LHCN-M2 (cell line): ENCODE data around the gene SERPIND1. TPM values are rescaled to one million over a fixed set of nuclear protein-coding genes. Genes with fewer than 3 reads are reported as not detected.
A peak's percentile ranks its signal among the peaks of the same experiment; 100 is the strongest.

Experiments
- DNase-seq: peaks from one replicate; pipeline ENCODE4 v3.0.0-alpha.2; 2012; ENCODE audit warnings: low read depth
- total RNA-seq: library from RNA; depleted of rRNA; stranded (reverse); fragments of >200 nt; gene quantifications from 2 replicates; pipeline ENCODE4 v1.2.3, GENCODE V29; 2014

SERPIND1 gene
- total RNA-seq, 1 experiment from 2014 or later: 0.17 TPM

DNA sequence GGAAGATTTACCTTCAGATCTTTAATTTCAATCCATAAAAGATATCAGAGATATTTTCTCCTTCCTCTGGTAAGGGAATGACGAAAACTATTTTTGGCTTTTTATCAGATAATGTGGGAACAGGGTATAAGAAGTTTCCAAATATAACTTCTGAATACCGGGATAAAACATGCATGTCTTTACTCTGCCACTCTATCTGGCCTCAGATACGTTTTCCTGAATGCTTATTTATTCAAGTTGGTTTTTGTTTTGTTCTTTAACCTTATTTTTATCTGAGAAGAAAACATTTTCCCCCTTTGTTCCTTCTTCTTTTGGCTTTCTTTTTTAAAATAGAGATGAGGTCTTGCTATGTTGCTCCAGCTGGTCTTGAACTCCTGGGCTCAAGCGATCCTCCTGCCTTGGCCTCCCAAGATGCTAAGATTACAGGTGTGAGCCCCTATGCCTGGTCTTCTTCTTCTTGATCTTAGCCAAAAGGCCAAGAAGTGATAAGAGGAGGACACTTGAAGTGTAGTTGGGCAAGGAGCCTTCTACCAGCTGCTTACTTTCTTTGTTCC lies 1.5 kb downstream of the SERPIND1 start:
- no peak for DNase-seq

DNA sequence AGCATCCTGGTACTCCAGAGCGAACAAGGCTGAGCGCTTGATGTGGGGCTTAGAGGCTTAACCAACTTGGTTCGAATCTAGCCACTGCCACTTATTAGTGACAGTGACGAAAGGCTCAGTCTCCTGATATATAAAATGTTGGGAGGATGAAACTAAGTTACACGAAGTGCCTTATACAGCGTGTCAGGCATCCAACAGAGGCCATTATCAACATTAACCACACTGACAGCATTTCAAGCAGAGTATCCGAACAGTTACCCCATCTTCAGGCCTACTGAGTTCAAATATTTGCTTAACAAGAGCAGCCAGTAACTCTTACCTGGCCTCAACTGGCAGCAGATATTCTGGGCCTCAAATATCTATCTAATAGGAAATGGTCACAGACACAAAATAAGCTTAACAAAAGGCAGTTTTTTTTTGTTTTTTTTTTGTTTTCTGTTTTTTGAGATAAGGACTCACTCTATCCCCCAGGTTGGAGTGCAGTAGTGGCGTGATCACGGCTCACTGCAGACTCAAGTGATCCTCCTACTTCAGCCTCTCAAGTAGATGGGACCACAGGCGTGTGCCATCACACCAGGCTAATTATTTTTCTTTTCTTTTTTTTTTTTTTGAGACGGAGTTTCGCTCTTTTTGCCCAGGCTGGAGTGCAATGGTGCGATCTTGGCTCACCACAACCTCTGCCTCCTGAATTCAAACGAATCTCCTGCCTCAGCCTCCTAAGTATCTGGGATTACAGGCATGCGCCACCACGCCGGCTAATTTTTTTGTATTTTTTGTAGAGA lies 2.9 kb downstream of the SERPIND1 start:
- no peak for DNase-seq

DNA sequence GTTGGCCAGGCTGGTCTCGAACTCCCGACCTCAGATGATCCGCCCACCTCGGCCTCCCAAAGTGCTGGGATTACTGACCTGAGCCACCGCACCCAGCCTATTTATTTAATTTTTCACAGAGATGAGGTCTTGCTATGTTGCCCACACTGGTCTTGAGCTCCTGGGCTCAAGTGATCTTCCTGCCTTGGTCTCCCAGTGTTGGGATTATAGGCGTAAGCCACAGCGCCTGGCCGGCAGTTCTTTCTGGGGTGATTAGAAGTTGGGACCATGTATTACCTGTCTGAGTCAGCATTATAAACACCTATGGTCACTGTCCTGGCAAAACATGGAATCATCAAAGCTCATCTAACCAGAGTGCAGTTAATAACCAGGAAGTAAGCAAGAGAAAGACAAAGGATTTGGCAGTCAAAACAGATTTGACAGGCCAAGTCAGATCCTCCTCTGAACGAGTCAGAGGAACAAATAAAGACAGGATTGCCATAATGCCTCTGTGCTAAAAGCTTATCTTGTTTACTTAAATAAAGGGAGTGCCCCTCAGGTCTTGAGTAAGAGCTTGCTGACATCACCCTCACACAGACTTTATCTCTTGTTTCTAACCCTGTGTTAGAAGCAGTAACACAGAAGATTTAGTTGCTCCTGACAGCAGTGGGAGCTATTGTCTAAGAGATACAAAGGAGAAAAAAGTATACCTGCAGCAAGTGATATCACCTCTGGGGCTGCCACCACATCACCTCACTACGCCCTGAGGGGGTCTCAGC lies 3.7 kb downstream of the SERPIND1 start:
- peak; percentile 89 for DNase-seq

DNA sequence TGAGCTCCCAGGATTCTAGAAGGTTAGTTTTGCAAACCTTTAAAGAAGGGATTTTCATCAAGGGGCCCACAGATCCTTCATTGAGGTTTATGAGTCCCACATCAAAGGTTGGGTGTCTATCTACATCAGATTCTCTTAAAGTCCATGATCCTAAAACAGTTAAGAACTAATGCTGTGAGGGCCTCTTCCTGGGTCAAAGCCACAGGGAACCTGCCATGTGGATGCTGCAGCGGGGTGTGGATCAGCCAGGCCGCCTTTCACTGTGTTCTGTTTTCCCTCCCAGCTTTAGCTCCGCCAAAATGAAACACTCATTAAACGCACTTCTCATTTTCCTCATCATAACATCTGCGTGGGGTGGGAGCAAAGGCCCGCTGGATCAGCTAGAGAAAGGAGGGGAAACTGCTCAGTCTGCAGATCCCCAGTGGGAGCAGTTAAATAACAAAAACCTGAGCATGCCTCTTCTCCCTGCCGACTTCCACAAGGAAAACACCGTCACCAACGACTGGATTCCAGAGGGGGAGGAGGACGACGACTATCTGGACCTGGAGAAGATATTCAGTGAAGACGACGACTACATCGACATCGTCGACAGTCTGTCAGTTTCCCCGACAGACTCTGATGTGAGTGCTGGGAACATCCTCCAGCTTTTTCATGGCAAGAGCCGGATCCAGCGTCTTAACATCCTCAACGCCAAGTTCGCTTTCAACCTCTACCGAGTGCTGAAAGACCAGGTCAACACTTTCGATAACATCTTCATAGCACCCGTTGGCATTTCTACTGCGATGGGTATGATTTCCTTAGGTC lies 5.3 kb downstream of the SERPIND1 start:
- DNase-seq: no peak

DNA sequence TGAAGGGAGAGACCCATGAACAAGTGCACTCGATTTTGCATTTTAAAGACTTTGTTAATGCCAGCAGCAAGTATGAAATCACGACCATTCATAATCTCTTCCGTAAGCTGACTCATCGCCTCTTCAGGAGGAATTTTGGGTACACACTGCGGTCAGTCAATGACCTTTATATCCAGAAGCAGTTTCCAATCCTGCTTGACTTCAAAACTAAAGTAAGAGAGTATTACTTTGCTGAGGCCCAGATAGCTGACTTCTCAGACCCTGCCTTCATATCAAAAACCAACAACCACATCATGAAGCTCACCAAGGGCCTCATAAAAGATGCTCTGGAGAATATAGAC lies 5.9 kb downstream of the SERPIND1 start:
- peak; percentile 15 for DNase-seq

DNA sequence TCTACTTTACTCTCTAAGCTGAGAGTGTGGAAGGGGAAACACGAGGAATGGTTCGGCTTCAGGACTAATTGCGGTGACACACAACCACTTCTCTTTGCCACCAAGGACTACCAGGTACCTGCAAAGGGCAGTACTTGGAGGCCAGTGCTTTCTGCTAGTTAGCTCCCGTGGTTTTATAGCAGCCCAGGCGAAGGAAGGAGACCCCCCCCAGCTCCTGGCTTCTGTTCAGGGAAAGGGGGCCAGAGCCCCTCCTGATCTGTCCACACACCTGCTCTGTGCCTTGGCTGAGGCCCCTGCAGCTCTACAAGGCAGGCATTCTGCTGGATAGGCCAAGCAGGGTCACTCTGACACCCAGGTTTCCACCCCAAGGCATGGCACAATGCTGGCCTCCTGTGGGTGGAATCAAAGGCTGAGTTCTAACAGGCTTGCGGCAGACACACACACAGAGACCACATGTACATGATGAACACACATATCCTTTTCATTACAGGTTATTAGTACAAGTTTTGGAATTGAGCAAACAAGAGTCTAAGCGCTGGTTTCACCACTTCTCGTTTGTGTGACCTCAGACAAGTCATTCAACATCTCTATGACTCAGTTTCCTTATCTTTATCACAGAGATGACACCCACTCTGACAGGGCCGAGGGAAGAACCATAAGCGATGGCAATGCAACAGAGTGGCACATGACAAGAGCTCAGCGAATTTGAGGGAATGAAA lies 7.5 kb downstream of the SERPIND1 start:
- DNase-seq: no peak

DNA sequence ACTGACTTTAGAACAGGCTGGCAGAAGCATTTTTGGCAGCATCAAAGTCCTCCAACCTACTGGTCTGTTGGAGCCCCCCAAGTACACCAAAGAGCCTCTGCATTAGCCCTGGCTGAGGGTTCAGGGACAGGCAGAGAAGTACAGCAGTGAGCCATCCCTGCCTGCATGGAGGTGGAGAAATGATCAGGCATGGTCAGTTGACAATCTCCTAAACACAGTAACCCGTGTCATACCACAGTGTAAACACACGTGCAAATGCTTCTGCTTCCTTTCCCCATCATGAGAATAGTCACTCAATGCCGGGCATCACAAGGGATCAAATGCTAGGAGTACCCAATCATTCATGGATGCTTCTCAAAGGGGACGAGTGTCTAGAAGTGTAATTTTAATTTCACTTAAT lies 8.2 kb downstream of the SERPIND1 start:
- no peak for DNase-seq

DNA sequence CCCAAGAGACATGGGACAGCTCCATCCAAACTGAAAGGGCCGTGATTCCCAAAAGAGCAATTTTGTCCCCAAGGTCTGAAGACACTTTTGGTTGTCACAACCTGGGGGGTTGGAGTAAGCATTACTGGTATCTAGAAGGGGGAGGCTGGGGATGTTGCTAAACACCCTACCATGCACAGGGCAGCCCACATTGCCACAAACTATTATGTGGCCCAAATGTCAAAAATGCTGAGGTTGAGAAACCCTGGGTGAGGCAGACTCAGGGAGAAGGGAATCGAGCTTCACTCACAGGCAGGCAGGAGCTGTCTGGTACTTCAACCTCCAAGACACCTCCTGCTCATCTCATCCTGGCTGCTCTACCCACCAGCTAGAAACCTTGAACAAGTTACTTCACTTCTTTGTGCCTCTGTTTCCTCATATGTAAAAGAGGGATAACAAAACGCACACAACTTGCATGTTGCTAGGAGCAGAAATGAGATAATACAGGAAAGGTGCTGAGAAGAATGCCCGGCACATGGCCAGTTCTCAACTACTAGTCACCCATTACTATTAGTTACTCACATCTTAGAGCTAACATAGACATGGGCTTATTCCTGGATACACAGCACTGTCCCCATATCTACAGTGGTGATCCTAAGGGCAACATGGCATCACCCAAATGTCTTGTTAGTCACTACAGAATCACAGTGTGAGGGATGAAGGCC lies 8.8 kb downstream of the SERPIND1 start:
- no peak for DNase-seq

DNA sequence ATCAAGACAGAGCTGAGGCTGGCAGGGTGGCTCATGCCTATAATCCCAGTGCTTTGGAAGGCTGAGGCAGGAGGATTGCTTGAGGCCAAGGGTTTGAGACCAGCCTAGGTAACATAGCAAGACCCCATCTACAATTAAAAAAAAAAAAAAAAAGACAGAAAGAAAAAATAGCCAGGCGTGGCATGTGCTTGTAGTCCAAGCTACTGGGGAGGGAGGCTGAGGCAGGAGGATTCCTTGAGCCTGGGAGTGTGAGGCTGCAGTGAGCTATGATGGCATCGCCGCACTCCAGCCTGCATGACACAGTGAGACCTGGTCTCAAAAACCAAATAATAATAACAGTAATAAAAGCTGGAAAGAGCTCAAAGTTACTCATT lies 9.4 kb downstream of the SERPIND1 start:
- no peak for DNase-seq

DNA sequence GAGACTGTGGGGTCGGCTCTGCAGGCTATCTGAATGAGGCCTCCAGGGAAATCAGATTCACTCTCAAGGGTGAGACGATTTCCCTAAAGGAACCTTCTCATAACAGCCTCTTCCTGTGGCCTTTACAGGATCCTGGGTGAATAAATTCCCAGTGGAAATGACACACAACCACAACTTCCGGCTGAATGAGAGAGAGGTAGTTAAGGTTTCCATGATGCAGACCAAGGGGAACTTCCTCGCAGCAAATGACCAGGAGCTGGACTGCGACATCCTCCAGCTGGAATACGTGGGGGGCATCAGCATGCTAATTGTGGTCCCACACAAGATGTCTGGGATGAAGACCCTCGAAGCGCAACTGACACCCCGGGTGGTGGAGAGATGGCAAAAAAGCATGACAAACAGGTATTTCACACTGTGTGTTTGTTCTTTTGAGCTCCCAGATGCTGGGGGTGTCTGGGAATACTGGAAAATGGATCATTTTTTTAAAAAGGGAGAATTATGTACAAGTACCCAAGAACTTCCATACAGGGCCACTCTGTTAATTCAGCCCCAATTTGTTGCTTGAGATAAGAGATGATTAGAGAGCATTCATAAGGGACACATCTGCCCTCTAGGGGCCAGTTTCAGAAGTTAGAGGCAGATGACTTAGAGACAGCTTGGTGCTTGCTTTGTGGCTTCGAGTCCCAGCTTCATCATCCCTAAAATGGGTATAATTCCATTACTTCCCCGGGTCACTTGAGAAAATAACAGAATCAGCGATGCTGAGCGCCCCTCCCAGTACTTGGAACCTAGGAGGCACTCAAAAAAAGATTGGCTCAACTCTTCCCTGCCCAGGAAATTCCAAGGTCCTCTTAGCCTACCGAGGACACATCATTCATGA lies 10.2 kb downstream of the SERPIND1 start:
- DNase-seq: peak; percentile 83

DNA sequence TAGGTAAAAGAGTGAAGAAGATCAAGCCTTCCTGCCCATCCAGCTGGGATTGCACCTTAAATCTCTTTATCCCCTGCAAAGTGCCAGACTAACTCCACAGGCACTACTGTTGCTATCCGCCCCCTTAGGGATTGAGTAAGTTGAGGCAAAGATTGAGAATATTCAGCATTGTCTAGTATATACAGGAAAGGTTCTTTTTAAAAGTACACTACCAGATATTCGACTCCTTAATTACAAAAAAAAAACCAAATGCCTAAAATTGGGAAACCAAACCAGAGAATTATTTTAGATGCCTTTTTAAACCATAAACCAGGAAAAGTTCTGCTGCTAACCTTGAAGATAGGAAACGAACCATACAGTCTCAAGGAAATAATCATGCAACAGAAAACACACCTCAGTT lies 11.5 kb downstream of the SERPIND1 start:
- DNase-seq: no peak

DNA sequence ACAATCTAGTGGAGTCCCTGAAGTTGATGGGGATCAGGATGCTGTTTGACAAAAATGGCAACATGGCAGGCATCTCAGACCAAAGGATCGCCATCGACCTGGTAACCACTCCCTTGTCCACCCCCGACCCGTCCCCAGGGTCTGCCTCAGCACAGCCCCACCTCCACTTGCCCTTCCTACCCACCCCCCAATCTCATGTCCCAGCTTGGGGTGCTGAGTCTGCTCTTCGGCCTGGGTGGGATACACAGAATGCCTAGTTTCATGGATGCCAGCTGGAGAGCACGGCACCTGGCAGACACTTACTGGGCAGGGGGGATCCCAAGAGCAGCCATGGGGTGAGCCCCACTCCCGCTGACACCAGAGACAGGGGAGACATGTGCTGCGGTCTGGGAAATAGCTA lies 12.1 kb downstream of the SERPIND1 start:
- no peak for DNase-seq

DNA sequence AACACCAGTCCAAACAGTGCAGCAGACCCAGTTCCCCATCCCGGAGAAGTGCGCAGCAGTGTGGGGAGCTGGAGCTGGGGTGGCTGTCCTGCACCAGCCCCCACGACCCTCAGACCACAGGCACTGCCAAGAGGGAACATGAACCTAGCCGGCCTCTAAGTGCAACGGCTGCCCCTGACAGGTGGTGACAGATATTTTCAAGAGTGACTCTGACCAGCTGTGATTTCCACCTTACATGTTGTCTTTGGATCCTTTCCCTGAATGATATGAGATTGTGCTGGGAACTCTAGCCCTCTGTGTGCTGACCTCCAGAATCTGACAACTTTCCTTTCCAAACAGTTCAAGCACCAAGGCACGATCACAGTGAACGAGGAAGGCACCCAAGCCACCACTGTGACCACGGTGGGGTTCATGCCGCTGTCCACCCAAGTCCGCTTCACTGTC lies 12.6 kb downstream of the SERPIND1 start:
- no peak for DNase-seq

DNA sequence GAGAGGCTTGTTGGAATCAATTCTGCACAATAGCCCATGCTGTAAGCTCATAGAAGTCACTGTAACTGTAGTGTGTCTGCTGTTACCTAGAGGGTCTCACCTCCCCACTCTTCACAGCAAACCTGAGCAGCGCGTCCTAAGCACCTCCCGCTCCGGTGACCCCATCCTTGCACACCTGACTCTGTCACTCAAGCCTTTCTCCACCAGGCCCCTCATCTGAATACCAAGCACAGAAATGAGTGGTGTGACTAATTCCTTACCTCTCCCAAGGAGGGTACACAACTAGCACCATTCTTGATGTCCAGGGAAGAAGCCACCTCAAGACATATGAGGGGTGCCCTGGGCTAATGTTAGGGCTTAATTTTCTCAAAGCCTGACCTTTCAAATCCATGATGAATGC lies 13.3 kb downstream of the SERPIND1 start:
- DNase-seq: no peak

DNA sequence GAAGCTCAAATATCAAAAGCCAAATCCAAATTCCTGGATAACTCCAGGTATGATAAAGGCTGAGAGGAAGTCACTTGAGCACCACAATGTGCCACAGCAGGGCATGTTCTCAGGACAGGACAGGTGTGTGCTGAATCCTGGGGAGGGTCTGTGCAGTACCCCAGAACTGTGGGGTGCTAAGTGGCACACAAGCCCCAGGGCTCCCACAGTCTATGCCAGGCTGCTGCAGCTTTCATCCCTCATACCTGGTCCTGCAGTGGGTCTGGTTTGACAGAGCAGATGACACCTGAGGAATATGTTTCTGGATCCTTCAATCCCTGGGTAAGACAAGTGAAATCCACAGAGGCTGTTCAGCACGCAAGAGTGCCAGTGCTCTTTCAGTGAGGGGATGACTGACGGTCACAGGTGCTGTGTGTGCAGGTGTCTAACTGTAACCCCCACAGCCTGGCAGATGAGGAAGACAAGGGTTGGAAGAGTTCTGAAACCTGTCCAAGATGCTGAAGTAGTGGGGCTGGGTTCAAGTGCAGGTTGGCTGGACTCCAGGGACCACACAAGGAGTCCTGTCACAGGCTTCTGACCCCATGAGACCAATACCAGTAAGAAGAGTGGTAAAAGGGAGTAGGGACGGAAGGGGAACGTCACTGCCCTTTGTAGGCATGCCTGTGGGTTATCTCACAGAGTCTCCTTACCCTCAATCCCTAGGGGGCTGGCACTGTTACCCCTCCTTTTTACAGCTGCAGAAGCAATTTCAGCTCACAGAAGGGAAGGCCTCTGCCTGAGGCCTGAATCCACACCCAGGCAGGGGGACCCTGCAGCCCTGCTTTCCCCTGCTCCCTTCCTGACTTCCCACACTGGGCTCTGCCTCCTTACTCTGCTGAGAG lies 14.1 kb downstream of the SERPIND1 start:
- DNase-seq: no peak

DNA sequence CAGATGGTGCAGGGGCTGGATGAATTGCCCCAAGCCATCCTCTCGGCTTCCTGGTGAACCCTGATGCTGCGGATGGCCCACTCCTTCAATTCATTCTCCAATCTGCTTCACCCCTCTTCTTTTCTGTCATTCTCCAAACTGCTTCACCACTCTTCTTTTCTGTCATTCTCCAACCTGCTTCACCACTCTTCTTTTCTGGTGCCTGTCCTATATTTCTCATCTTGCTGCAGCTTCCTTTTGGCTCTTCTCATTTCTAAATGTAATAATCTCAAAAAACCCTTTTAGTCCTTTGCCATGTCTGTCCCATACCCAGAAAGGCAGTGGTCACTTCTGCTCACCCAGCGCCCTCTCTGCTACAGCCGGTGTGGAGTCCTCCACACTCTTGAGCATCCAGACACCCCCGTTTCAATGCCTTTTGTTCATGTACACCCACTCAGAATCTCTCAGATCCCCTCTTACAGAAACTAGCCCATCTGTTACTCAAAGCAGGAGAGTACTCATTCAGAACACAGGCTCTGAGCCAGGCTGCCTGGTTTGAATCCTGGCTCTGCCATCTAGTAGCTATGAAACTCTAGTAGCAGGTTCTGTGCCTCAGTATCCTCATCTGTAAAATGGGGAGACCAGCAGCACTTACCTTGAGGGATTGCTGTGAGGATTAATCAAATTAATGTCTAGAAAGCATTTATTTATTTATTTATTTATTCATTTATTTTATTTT lies 14.9 kb downstream of the SERPIND1 start:
- DNase-seq: no peak

DNA sequence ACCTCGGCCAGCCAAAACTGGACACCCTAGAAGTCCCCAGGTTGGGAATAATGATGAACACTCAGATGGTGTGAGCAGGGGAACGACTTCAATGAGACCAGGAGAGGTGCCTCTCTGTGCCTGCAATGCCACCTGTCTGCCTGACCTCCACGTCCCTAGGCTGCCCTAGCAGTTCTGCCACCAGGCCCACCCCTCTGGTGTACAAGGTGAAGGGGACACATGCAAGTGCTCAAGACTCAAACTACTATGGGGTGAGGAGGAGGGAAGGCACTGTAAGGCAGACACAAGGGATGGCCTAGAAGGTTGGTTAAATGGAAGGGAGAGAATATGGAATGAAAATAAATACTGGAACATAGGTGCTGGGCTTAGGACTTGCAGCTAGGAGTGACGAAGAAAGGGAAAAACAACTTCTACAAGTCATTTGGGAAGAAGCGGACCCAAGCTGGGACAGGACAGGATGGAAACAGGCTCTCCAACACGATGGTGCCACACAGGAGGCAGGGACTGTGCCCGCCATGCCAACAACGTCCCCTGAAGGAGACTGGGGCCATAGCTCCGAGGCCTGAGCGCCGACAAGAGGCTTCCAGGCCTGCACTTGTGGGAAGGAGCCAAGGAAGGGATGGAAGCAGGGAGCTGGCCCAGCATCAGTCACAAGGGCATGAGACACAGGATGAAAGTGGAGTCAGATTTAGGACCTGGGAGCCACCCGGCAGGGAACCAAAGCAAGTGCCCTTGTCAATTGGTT lies 18.5 kb downstream of the SERPIND1 start:
- no peak for DNase-seq
